ENCODE data around the gene TRIM2.

Gene TRIM2

DNA sequence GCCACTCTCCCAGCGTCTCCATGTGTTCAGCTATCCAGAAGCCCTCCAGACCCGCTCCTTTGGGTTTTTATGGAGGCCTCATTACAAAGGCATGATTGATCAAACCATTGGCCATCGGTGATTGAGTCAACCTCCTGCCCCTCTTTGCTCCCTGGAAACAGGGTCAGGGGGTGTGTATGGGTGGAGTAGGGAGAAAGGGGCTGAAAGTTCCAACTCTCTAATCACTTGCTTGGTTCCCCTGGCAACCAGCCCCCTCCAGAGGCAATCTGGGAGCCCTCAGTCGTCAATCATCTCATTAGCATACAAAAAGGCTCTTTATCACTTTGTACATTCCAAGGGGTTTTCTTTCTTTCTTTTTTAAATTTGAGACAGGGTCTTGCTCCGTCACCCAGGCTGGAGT lies 2.3 kb downstream of the TRIM2 start:
- Histone ChIP-seq H3K4me1 (peaks cover 0 to 8% (median 0%) of the 10 kb centered on the region in 4 donors), H3K9me3 (no peaks in the 10 kb centered on the region), H3K4me3 (no peak overlapping the region), H3K27me3 (no peaks in the 10 kb centered on the region), H3K36me3 (no peaks in the 10 kb centered on the region), H3K27ac (no peak overlapping the region)
- TF ChIP-seq CTCF (IDR thresholded peaks at IDR 0.05) = no peak
- intact Hi-C loops (cut with DNase I; ENCODE audit: low total_unique reads) = loop anchor here (5.0 kb wide), 1 partner anchor 111 kb away; no protein-coding TSS in a partner anchor
- no peak for DNase-seq

DNA sequence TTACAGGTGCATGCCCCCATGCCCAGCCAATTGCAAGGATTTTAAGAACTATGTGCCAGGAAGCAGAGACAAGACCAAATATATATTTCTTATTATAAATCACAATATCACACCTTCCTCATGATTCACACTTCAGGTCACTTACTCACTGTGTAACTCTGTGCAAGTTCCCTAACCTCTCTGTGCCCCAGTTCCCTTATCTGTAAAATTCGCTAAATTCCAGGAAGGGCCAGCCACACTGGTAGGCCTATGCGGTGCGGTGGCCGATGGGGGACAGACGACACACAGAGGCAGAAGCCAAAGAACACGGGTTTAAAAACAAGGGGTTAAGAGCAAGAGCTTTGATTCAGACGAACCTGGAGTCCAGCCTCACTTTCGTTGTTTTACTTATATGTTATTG lies 2.8 kb downstream of the TRIM2 start:
- H3K27ac ChIP-seq = no peak overlapping the region
- H3K4me1 ChIP-seq = peaks cover 0 to 8% (median 0%) of the 10 kb centered on the region in 4 donors
- DNase-seq = no peak
- no peak overlapping the region for H3K4me3 ChIP-seq
- H3K9me3 ChIP-seq = no peaks in the 10 kb centered on the region
- no peak for TF ChIP-seq CTCF (IDR thresholded peaks at IDR 0.05)
- intact Hi-C loops (cut with DNase I; ENCODE audit: low total_unique reads) = loop anchor here (5.0 kb wide), 1 partner anchor 110 kb away; no protein-coding TSS in a partner anchor
- H3K27me3 ChIP-seq = no peaks in the 10 kb centered on the region
- H3K36me3 ChIP-seq = no peaks in the 10 kb centered on the region

GRCh38 chr4:153207567-153207966 lies 3.3 kb downstream of the TRIM2 start:
- no peaks in the 10 kb centered on the region for H3K9me3 ChIP-seq
- H3K4me3 ChIP-seq = no peak overlapping the region
- intact Hi-C loops (cut with DNase I; ENCODE audit: low total_unique reads) = loop anchor here (5.0 kb wide), 1 partner anchor 110 kb away; no protein-coding TSS in a partner anchor
- no peak overlapping the region for H3K27ac ChIP-seq
- H3K36me3 ChIP-seq = no peaks in the 10 kb centered on the region
- peaks cover 0 to 8% (median 0%) of the 10 kb centered on the region in 4 donors for H3K4me1 ChIP-seq
- TF ChIP-seq CTCF (IDR thresholded peaks at IDR 0.05) = peak; percentile 51 to 54
- DNase-seq = no peak
- H3K27me3 ChIP-seq = no peaks in the 10 kb centered on the region

DNA sequence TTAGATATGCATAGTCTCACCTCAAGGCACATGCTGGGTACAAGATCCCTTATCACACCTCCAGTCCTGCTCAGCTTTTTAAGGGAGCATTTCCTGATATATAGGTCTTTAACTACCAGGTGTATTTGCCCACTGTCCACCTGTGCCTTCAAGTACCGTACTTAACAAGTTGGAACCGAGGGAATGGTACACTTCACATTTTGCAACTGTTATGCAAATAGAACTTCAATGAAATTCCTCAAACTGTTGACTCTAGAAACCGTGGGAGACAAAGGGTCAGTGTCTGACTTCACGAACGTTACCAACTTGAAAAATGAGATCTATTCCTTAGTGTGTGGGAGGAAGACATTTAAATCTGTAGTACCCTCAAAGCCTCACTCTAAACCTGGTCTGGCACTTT lies 5.2 kb downstream of the TRIM2 start:
- Histone ChIP-seq H3K27me3 (no peaks in the 10 kb centered on the region), H3K4me1 (peaks cover 0 to 3% (median 0%) of the 10 kb centered on the region in 4 donors), H3K27ac (no peak overlapping the region), H3K4me3 (no peak overlapping the region), H3K9me3 (no peaks in the 10 kb centered on the region), H3K36me3 (no peaks in the 10 kb centered on the region)
- intact Hi-C loops (cut with DNase I; ENCODE audit: low total_unique reads) = loop anchor here (5.0 kb wide), 1 partner anchor 108 kb away; no protein-coding TSS in a partner anchor
- TF ChIP-seq CTCF (IDR thresholded peaks at IDR 0.05) = no peak
- DNase-seq = no peak

- Histone ChIP-seq H3K9me3 (no peaks in the 10 kb centered on the region), H3K27me3 (no peaks in the 10 kb centered on the region), H3K4me1 (no peaks in the 10 kb centered on the region), H3K36me3 (no peaks in the 10 kb centered on the region), H3K27ac (no peak overlapping the region), H3K4me3 (no peak overlapping the region)
- no peak for DNase-seq
- no peak for TF ChIP-seq CTCF (IDR thresholded peaks at IDR 0.05)
- intact Hi-C loops (cut with DNase I; ENCODE audit: low total_unique reads) = no loop called here
These were observed 6.5 kb downstream of the TRIM2 start for GRCh38 chr4:153210727-153211126.

All from tibial artery (tissue), 4 donors.